HG03439 (cell line): ENCODE results near the gene CTDNEP1.

Source experiments
- ATAC-seq: cut with Tn5 transposase; IDR thresholded peaks from one replicate; pipeline ENCODE4 v1.9.1; 2021; ENCODE audit warnings: mild to moderate bottlenecking, moderate library complexity; ENCODE audit not compliant: unreplicated experiment

Gene CTDNEP1

GRCh38 chr17:7251661-7252175 is at the start of gene CTDNEP1:
CTDNEP1 (minus strand) TSS chr17:7251734; CDS start chr17:7251296, 438 bp downstream.
- ATAC-seq = peak; percentile 81

GRCh38 chr17:7296189-7296861 is 44.8 kb upstream of the CTDNEP1 start:
- peak; percentile 64 for ATAC-seq

- no peak for ATAC-seq
These were observed 44.0 kb upstream of the CTDNEP1 start for GRCh38 chr17:7295230-7296180.

GRCh38 chr17:7294614-7295153 is 43.1 kb upstream of the CTDNEP1 start, which contains the start of gene YBX2:
YBX2 (minus strand) TSS chr17:7294639; CDS start chr17:7294500, 139 bp downstream.
- ATAC-seq = no peak

- no peak for ATAC-seq
These were observed 42.5 kb upstream of the CTDNEP1 start for GRCh38 chr17:7293816-7294613.

- no peak for ATAC-seq
These were observed 41.6 kb upstream of the CTDNEP1 start for GRCh38 chr17:7293159-7293558.

- no peak for ATAC-seq
These were observed 41.2 kb upstream of the CTDNEP1 start for GRCh38 chr17:7292729-7293128.

GRCh38 chr17:7292194-7292593 is 40.7 kb upstream of the CTDNEP1 start:
- ATAC-seq = no peak

- no peak for ATAC-seq
These were observed 39.2 kb upstream of the CTDNEP1 start for GRCh38 chr17:7290685-7291084.

GRCh38 chr17:7290166-7290565 is 38.6 kb upstream of the CTDNEP1 start:
- no peak for ATAC-seq

- no peak for ATAC-seq
These were observed 37.9 kb upstream of the CTDNEP1 start for GRCh38 chr17:7289256-7290032.

- ATAC-seq = no peak
These were observed 34.1 kb upstream of the CTDNEP1 start for GRCh38 chr17:7285679-7286078.

- no peak for ATAC-seq
These were observed 33.4 kb upstream of the CTDNEP1 start for GRCh38 chr17:7284911-7285310.

GRCh38 chr17:7283471-7284216 is 32.1 kb upstream of the CTDNEP1 start:
- no peak for ATAC-seq

GRCh38 chr17:7282752-7283321 is 31.3 kb upstream of the CTDNEP1 start:
- ATAC-seq = no peak

GRCh38 chr17:7281953-7282751 is 30.6 kb upstream of the CTDNEP1 start:
- no peak for ATAC-seq

GRCh38 chr17:7281074-7281952 is 29.8 kb upstream of the CTDNEP1 start, which contains the start of gene SLC2A4:
SLC2A4 (plus strand) TSS chr17:7281718; CDS start chr17:7281935, 217 bp downstream.
- peak; percentile 48 for ATAC-seq
